ENCODE results near the gene SLC47A1. TPM values are rescaled to one million over a fixed set of nuclear protein-coding genes. Genes with fewer than 3 reads are reported as not detected.
"Not testable (repeated sequence)": the region's sequence is repeated elsewhere in the genome, so short reads cannot be mapped to it uniquely, and the experiment has no call there.

The SLC47A1 gene
- total RNA-seq, 2 donors from 2014 or later, result not detected

DNA sequence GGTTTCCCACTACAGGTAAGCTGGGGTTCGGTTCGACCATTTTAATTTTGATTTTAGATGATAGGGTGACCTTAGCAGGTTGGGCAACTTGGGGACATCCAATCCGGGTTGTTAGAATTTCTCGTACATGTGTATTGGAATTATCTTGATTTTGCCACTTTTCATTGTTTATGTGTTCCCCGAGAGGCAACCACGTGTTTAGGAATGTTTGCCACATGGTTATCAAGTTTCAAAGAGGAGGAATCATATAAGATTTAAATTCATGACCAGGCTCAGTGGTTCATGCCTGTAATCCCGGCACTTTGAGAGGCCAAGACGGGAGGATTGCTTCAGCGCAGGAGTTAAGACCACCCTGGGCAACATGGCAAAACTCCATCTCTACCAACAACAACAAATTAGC lies 10.0 kb upstream of the SLC47A1 start:
- Histone ChIP-seq H3K36me3 (replicated peaks in 1 of 2; ENCODE audit: insufficient read depth in 1 of 2, low read depth in 2 of 2) (no peaks in the 10 kb centered on the region), H3K4me1 (no peaks in the 10 kb centered on the region), H3K27ac (no peak overlapping the region), H3K4me3 (no peak overlapping the region), H3K27me3 (no peaks in the 10 kb centered on the region), H3K9me3 (no peaks in the 10 kb centered on the region)
- WGBS, 2 donors, result 77 to 80% methylated on average over 9 of the region's 9 CpGs
- intact Hi-C loops (cut with DNase I), result loop anchor here (5.0 kb wide), 1 partner anchor 234 kb away; no protein-coding TSS in a partner anchor
- DNase-seq (no peak), ATAC-seq (no peak)
- TF ChIP-seq POLR2A (IDR thresholded peaks at IDR 0.05) (no peak), CTCF (IDR thresholded peaks at IDR 0.05) (no peak)

- H3K27ac ChIP-seq; H3K9me3 ChIP-seq; DNase-seq; H3K4me3 ChIP-seq; intact Hi-C loops (cut with DNase I); H3K36me3 ChIP-seq (replicated peaks in 1 of 2; ENCODE audit: insufficient read depth in 1 of 2, low read depth in 2 of 2); H3K27me3 ChIP-seq; ATAC-seq; H3K4me1 ChIP-seq: not testable (repeated sequence)
- 88 to 96% methylated on average over 4 of the region's 4 CpGs for WGBS, 2 donors
Observed at GRCh38 chr17:19526950-19527349, 6.7 kb upstream of the SLC47A1 start.

GRCh38 chr17:19531780-19532501 lies 1.7 kb upstream of the SLC47A1 start:
- 67 to 77% methylated on average over 8 of the region's 8 CpGs for WGBS, 2 donors

DNA sequence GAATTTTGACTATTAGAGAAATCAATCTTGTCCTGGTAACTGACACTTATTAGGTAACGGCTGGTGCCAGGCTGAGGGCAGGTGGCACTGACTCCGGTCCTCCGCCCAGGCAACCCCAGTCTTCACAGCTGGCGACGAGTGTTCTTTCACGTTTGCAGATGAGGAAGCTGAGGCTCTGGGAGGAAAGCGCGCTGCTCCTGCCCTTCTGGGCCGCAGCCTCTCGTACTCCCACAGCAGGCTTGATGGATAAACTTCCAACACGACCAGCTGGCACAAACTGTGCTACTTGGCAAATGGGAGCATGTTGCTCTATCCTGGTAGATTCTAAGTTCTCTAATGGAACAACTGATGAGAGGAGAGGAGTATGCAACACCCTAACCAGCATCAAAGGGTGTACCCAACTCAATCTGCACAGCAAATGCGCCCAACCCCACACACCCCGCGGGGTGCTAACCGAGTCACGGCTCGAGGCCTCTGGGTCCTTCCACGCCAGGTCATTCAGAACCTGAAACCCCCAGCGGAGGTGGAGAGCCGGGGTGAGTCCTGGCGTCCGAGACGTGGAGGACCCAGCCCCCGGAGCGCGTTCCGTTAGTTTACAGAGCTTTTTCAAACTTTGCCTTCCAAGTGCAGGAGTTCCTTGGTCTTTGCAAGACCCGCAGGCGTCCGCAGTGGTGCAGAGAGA lies 477 bp upstream of the SLC47A1 start:
- no peak for DNase-seq
- H3K36me3 ChIP-seq (replicated peaks in 1 of 2; ENCODE audit: insufficient read depth in 1 of 2, low read depth in 2 of 2), result no peaks in the 10 kb centered on the region
- H3K4me3 ChIP-seq, result no peak overlapping the region
- TF ChIP-seq CTCF (IDR thresholded peaks at IDR 0.05), result no peak
- TF ChIP-seq POLR2A (IDR thresholded peaks at IDR 0.05), result no peak
- H3K4me1 ChIP-seq, result peaks cover 24% of the 10 kb centered on the region
- no peaks in the 10 kb centered on the region for H3K9me3 ChIP-seq
- intact Hi-C loops (cut with DNase I), result no loop called here
- WGBS, 2 donors, result 27 to 33% methylated on average over 15 to 30 of the region's 30 CpGs
- no peak for ATAC-seq
- H3K27ac ChIP-seq, result no peak overlapping the region
- peaks cover 0 to 14% of the 10 kb centered on the region in 2 donors for H3K27me3 ChIP-seq

More at GRCh38 chr17:19531780-19532501, 1.7 kb upstream of the SLC47A1 start:
- TF ChIP-seq POLR2A (IDR thresholded peaks at IDR 0.05), result no peak
- no peak for TF ChIP-seq CTCF (IDR thresholded peaks at IDR 0.05)
- peaks cover 19% of the 10 kb centered on the region for H3K4me1 ChIP-seq
- no peaks in the 10 kb centered on the region for H3K9me3 ChIP-seq
- H3K27me3 ChIP-seq, result peaks cover 0 to 14% of the 10 kb centered on the region in 2 donors
- ATAC-seq, result no peak
- intact Hi-C loops (cut with DNase I), result no loop called here
- no peak overlapping the region for H3K27ac ChIP-seq
- H3K36me3 ChIP-seq (replicated peaks in 1 of 2; ENCODE audit: insufficient read depth in 1 of 2, low read depth in 2 of 2), result no peaks in the 10 kb centered on the region
- no peak for DNase-seq
- no peak overlapping the region for H3K4me3 ChIP-seq

DNA sequence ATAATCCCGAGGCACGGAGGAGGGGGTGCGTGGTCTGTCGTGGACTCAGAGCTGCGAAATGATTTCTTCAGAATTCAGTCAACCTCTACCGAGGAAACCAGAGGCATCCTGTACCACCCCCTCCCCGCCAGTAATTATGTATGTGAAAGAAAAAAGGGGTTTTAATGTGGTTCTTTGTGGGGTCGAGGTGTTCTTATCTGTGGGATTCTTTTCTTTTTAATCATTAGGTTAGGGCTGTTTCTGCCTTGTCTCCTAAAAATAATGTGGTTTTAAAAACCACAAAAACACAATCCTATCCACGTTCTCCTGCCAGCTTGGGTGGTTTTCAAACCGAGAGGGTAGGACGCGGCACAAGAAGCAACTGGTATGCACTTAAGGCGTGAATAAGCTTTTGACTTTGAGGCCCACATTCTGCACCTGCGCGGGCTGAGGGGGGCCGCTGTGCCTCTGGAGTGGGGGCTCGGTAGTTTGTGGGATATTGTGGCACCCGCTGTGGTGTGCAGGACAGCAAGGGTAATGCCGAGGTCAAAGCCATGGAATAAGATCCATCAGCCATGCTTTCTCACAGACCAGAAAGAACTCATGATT lies 1.0 kb downstream of the SLC47A1 start:
- H3K27ac ChIP-seq, result no peak overlapping the region
- H3K4me1 ChIP-seq, result peaks cover 28% of the 10 kb centered on the region
- no peak for ATAC-seq
- no peak for DNase-seq
- no peak overlapping the region for H3K4me3 ChIP-seq
- TF ChIP-seq CTCF (IDR thresholded peaks at IDR 0.05) (no peak), POLR2A (IDR thresholded peaks at IDR 0.05) (no peak)
- WGBS, 2 donors, result 40 to 47% methylated on average over 19 of the region's 19 CpGs
- intact Hi-C loops (cut with DNase I), result no loop called here
- no peaks in the 10 kb centered on the region for H3K9me3 ChIP-seq
- H3K36me3 ChIP-seq (replicated peaks in 1 of 2; ENCODE audit: insufficient read depth in 1 of 2, low read depth in 2 of 2), result no peaks in the 10 kb centered on the region
- peaks cover 0 to 14% of the 10 kb centered on the region in 2 donors for H3K27me3 ChIP-seq
